HG03280 (cell line): Measurements from ENCODE around the gene ESPN.
"Not testable (repeated sequence)": the region's sequence is repeated elsewhere in the genome, so short reads cannot be mapped to it uniquely, and the experiment has no call there.

Experiments used
- ATAC-seq: cut with Tn5 transposase; IDR thresholded peaks from one replicate; pipeline ENCODE4 v1.9.1; 2021; ENCODE audit warnings: mild to moderate bottlenecking, moderate library complexity; ENCODE audit not compliant: unreplicated experiment

ESPN gene

GRCh38 chr1:6447016-6447817 lies 22.6 kb downstream of the ESPN start:
- ATAC-seq: no peak

- no peak for ATAC-seq
Observed at GRCh38 chr1:6447818-6448748, 23.5 kb downstream of the ESPN start.

GRCh38 chr1:6448749-6449631 lies 24.4 kb downstream of the ESPN start:
- no peak for ATAC-seq

GRCh38 chr1:6450005-6450450 lies 25.5 kb downstream of the ESPN start:
- ATAC-seq: no peak

GRCh38 chr1:6450486-6450885 lies 25.9 kb downstream of the ESPN start:
- not testable (repeated sequence) for ATAC-seq

GRCh38 chr1:6450943-6451373 lies 26.4 kb downstream of the ESPN start:
- no peak for ATAC-seq

- not testable (repeated sequence) for ATAC-seq
Observed at GRCh38 chr1:6453895-6454855, 29.6 kb downstream of the ESPN start.

GRCh38 chr1:6454856-6455751 lies 30.5 kb downstream of the ESPN start:
- no peak for ATAC-seq

- not testable (repeated sequence) for ATAC-seq
Observed at GRCh38 chr1:6455752-6456520, 31.4 kb downstream of the ESPN start.

GRCh38 chr1:6456800-6457466 lies 32.4 kb downstream of the ESPN start:
- no peak for ATAC-seq

GRCh38 chr1:6459850-6460265 lies 35.3 kb downstream of the ESPN start:
- ATAC-seq: no peak

- ATAC-seq: no peak
Observed at GRCh38 chr1:6460301-6461050, 35.9 kb downstream of the ESPN start.

- no peak for ATAC-seq
Observed at GRCh38 chr1:6461051-6461530, 36.5 kb downstream of the ESPN start.

- no peak for ATAC-seq
Observed at GRCh38 chr1:6461538-6462411, 37.2 kb downstream of the ESPN start.

GRCh38 chr1:6462412-6463119 lies 38.0 kb downstream of the ESPN start:
- no peak for ATAC-seq
